GM21576 (cell line): ENCODE results near the gene ANKRD13B.
A peak's percentile ranks its signal among the peaks of the same experiment; 100 is the strongest.
"Not testable (repeated sequence)": the region's sequence is repeated elsewhere in the genome, so short reads cannot be mapped to it uniquely, and the experiment has no call there.

Experiments used
- ATAC-seq: cut with Tn5 transposase; IDR thresholded peaks from one replicate; pipeline ENCODE4 v1.9.1; 2021; ENCODE audit warnings: mild to moderate bottlenecking, moderate library complexity; ENCODE audit not compliant: unreplicated experiment

ANKRD13B gene

GRCh38 chr17:29592850-29593551, at the start of gene ANKRD13B:
ANKRD13B (plus strand) TSS chr17:29593132; CDS start chr17:29593622, 490 bp downstream.
- ATAC-seq: no peak

DNA sequence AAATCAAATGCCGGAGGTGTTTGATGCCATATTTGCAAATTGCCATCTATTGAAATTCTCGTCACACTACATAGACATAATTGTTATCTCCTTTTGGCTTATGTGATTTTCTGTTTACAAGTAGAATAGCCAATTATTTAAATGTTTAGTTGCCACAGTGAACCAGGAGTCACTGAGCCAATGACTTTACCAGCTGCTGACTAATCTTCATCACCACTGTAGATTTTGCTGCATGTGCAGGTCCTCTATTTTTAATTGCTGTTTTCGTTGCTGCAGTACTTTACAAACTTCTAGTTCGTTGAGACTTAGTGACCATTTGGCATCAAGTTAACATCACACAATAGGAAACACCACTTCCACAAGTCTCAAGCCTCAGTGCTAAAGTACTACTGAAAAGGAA, 48.9 kb upstream of the ANKRD13B start:
- ATAC-seq: no peak

DNA sequence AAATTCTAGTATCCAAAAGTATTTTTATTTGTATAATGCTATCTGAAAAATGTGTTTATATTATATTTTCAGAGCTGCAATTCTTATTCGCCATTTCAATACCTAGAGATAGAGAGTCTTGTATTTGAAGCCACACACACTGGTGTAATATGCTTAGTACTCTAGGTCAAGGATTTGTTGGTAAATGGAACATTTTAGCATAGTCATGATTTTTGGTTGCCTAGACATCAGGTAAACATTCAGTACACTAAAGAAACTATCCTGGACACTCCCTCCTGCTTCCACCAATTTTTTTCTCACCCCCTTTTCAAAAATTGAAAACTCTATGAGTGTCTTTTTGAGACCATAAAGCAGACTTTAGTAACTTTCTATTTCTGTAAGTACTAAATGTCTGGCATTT, 46.8 kb upstream of the ANKRD13B start:
- ATAC-seq: no peak

- no peak for ATAC-seq
Measured at GRCh38 chr17:29546830-29547229, 46.1 kb upstream of the ANKRD13B start.

- no peak for ATAC-seq
Measured at GRCh38 chr17:29549177-29549923, 43.6 kb upstream of the ANKRD13B start.

- ATAC-seq: no peak
Measured at GRCh38 chr17:29555840-29556239, 37.1 kb upstream of the ANKRD13B start.

DNA sequence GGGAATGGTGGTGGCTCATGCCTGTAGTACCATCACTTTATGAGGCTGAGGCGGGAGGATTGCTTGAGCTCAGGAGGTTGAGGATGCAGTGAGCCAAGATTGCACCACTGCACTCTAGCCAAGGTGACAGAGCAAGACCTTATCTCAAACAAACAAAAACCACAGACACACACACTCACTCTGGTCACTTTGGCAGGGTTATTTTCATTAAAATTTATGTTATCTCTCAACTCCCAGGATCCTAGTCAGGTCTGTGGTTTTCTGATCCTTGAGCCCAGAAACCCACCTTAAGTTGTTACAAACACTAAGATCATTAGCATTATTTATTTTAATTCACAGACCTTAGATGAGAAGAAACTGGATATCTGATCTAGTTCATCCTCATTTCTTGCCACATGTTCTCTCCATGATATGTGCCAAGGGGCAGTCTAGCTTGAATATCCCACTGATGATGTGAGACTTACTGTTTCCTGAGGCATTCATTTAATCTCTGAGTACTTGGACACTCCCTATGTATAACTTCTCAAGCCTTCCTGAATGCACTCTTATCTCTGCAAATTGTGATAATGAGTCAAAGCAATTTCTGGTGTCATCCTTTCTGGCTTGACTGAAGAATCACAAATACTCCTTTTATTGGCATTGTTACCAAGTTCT, 35.7 kb upstream of the ANKRD13B start:
- no peak for ATAC-seq

DNA sequence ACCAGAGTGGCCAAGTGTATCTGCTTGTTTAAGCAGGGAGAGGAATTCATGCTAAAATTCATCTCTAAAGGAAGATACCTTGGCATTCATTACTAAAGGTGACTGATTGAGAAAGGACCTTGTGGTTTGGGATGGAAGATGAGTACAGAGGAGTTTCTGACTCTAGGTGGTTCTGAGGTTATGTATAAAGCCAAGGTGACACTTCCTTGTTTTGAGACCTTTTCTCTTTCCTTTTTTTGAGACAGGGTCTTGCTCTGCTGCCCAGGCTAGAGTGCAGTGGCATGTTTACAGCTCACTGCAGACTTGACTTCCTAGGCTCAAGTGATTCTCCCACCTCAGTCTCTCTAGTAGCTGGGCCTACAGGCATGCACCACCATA, 35.2 kb upstream of the ANKRD13B start:
- no peak for ATAC-seq

DNA sequence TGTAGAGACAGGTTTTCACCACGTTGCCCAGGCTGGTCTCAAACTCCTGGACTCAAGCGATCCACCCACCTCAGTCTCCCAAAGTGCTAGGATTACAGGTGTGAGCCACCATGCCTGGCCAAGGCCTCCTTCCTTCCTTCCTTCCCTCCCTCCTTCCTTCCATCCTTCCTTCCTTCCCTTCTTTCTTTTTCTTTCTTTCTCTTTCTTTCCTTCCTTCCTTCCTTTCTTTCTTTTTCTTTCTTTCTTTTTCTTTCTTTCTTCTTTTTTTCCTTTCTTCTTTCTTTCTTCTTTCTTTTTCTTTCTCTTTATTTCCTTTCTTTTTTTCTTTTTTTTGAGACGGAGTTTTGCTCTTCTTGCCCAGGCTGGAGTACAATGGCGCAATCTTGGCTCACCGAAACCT, 34.8 kb upstream of the ANKRD13B start:
- not testable (repeated sequence) for ATAC-seq

DNA sequence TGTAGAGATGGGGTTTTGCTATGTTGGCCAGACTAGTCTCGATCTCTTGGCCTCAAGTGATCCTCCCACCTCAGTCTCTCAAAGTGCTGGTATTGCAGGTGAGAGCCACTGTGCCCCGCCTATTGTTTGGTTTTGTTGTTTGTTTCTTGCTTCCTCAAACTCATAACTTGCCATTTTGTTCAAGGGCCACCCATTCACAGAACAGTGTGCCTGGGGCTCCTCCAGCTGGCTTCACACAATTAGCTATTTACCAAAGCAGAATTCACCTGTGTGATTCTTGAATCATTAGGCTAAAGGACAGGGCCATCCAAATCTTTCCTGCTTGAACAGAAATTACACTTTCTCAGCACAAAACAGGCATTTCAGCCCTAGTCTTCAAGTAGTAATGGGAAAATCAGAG, 33.3 kb upstream of the ANKRD13B start:
- no peak for ATAC-seq

GRCh38 chr17:29560316-29560715, 32.6 kb upstream of the ANKRD13B start:
- no peak for ATAC-seq

- no peak for ATAC-seq
Measured at GRCh38 chr17:29561554-29562517, 31.1 kb upstream of the ANKRD13B start.

DNA sequence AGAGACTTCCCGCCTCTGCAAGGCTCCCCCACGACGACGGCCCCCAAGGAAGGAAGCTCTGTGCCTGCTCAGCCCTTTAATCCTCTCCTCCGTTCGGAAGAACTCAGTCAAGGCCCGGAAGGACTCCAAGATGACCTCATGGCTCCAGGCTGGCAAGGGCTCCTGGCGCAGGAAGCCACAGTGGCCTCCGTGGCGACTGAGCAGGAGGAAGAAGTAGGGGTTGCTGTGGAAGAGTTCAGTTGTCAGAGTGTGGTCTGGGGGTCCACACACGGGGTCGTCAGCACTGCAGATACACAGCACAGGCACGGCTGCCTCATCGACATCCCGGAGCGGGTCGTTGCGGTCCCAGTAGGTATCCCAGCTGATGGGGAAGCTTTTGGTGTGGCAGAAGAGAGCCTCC, 30.3 kb upstream of the ANKRD13B start:
- ATAC-seq: no peak

DNA sequence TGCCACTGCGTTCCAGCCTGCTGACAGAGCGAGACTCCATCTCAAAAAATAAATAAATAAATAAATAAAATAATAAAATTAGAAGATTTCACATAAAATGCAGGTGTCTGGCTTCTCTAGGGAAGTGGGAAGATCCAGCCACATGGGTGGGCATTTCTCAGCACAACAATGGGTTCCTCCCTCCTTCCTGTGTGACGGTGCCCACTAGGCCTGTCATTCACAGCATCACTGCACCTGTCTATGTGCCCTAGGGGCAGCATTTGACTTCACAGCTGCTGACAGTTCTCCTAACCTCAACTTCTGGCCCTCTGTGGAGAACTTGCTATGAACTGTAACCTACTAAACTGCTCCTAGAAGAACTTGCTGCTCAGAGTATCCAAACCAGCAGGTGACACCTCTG, 29.1 kb upstream of the ANKRD13B start:
- ATAC-seq: no peak

DNA sequence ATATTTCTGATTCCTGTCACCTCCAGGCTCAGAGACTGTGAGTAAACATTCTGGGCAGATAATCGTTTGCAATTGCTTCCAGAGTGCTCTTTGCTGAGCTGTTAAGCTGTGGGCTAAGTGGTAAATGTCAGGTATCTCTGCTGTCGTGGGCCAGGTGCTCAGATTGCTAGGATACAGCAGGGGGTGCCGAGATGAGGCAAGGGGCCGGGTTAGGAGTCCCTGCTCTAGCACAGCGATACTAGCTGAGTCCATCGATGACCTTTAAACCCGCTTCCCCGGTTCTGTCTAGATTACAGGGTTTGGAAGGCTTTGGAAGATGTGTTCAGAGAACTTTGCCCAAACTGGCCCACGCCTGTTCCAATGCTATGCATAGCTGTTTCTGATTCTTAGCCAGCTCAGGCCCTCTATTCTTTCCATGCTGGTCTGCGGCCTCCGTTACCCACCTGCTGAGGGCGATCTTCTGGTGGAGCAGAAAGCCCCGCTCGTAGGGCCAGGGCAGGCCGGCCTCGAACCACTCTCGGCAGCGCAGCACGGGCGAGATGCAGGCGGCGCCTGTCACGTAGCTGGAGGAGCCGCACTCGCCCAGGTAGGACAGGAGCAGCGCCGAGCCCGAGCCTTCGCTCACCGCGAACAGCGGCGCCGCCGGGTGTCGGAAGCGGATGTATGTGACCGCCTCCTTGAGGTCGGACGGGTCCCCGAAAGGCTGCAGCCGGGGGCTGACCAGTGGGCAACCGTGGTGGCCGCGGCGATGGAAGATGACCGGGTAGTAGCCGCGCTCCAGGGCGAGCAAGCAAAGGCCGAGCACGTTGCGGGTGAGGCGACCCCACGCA, 27.1 kb upstream of the ANKRD13B start:
- no peak for ATAC-seq

GRCh38 chr17:29566473-29567303, 26.2 kb upstream of the ANKRD13B start, which contains the start of gene ABHD15:
ABHD15 (minus strand) TSS chr17:29567037; CDS start chr17:29566966, 71 bp downstream.
- peak; percentile 21 for ATAC-seq

DNA sequence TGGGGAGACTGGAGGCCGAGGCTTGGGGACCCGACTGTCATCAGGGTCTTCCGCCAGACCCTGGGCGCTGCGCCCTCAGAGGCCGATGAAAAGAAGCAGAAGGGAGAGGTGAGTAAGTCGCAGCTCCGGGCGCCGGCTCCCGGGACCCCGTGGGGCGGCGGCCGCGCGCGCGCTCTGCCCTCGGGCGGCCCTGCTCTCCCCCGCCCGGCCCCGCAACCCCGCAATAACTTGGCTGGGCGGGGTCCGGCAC, 25.7 kb upstream of the ANKRD13B start:
- ATAC-seq: peak; percentile 4

DNA sequence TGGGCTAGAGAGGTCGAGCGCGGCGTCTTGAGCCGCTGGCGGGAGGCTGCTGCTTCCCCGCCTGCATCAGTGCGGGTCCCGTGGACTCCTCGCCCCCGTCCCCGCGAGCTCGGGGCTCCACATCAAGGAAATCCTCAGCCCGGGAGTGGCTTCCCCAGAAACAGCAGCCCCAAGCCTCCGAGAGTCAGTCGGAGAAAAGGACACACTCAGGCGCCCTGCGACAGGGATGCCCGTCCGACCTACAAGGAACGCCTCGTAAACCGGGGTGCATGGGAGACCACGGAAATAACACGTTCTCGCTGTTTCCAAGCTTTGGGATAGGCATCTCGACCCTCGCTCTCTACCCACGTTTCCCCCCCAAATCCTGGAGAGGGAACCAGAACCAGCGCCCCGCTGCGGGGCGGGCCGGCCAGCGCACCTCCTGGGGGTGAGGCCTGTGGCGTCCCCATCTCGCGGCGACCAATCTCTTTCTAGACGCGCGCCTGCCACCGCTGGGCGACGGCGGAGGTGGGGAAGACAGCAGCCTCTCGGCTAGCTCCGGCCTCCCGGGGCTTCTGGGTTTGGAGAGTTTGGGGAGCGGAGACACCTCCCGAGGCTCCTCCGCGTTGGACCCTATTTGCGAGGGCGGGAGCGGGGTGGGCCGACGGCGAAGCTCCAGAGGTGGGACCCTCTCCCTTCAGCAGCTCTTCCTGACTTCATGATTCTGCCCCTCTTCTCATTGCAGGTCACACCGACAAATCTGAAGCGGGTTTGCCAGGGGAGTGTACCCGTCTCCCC, 25.2 kb upstream of the ANKRD13B start:
- peak; percentile 34 for ATAC-seq
